Anterior cingulate cortex (tissue), 58 donors: ENCODE data around the gene TNFRSF17.
"Not testable (repeated sequence)": the region's sequence is repeated elsewhere in the genome, so short reads cannot be mapped to it uniquely, and the experiment has no call there.

Experiments used
- DNase-seq, 58 donors: peaks; one replicate each; lab custom pipeline; 2025; lab: John Stamatoyannopoulos, UW

TNFRSF17 gene

GRCh38 chr16:11964761-11965551 lies at the start of gene TNFRSF17:
Gene TNFRSF17, plus strand, starts transcription at chr16:11965210. Its CDS starts 115 bp downstream, at chr16:11965325.
- no peak for DNase-seq

GRCh38 chr16:11915644-11916523 lies 49.1 kb upstream of the TNFRSF17 start, which contains the start of gene GSPT1:
Gene GSPT1, minus strand, starts transcription at chr16:11915956. Its CDS starts 236 bp downstream, at chr16:11915720.
- DNase-seq, result peak; percentile 80 to 100 (median 98)

GRCh38 chr16:11916524-11917285 lies 48.3 kb upstream of the TNFRSF17 start:
- peak in 4 of 58 donors; percentile 4 to 60 (median 30) for DNase-seq

- not testable (repeated sequence) for DNase-seq
Observed at GRCh38 chr16:11924046-11924445, 41.0 kb upstream of the TNFRSF17 start.

- DNase-seq, result not testable (repeated sequence)
Observed at GRCh38 chr16:11927350-11927749, 37.7 kb upstream of the TNFRSF17 start.

- not testable (repeated sequence) for DNase-seq
Observed at GRCh38 chr16:11941945-11942344, 23.1 kb upstream of the TNFRSF17 start, which contains the start of gene NPIPB2. Gene NPIPB2, minus strand, starts transcription at chr16:11942045. Its CDS starts 0 bp downstream, at chr16:11942045.

GRCh38 chr16:11946433-11946832 lies 18.6 kb upstream of the TNFRSF17 start:
- DNase-seq, result no peak

GRCh38 chr16:11948819-11949218 lies 16.2 kb upstream of the TNFRSF17 start:
- DNase-seq, result no peak

- DNase-seq, result peak in 37 of 58 donors; percentile 1 to 44 (median 13)
Observed at GRCh38 chr16:11949527-11949926, 15.5 kb upstream of the TNFRSF17 start.

- DNase-seq, result no peak
Observed at GRCh38 chr16:11950388-11950787, 14.6 kb upstream of the TNFRSF17 start.

GRCh38 chr16:11953576-11953975 lies 11.4 kb upstream of the TNFRSF17 start:
- DNase-seq, result not testable (repeated sequence)

- no peak for DNase-seq
Observed at GRCh38 chr16:11955713-11956123, 9.3 kb upstream of the TNFRSF17 start.

- no peak for DNase-seq
Observed at GRCh38 chr16:11956558-11956957, 8.5 kb upstream of the TNFRSF17 start.

GRCh38 chr16:11957591-11958395 lies 7.2 kb upstream of the TNFRSF17 start:
- DNase-seq, result no peak

- DNase-seq, result not testable (repeated sequence)
Observed at GRCh38 chr16:11962457-11962856, 2.6 kb upstream of the TNFRSF17 start.

- DNase-seq, result not testable (repeated sequence)
Observed at GRCh38 chr16:11962978-11963377, 2.0 kb upstream of the TNFRSF17 start.

- no peak for DNase-seq
Observed at GRCh38 chr16:11963706-11964105, 1.3 kb upstream of the TNFRSF17 start.

GRCh38 chr16:11966173-11966572 lies 1.2 kb downstream of the TNFRSF17 start:
- no peak for DNase-seq

- no peak for DNase-seq
Observed at GRCh38 chr16:11967195-11967911, 2.3 kb downstream of the TNFRSF17 start.
